ENCODE results near the gene ELAVL3. TPM values are rescaled to one million over a fixed set of nuclear protein-coding genes. Genes with fewer than 3 reads are reported as not detected.

The ELAVL3 gene
- total and polyA plus RNA-seq, 2 of the 8 experiments (the other 6 are each of a cell fraction or from before 2014, with no cell fraction given) = 0.80 to 1.0 TPM

DNA sequence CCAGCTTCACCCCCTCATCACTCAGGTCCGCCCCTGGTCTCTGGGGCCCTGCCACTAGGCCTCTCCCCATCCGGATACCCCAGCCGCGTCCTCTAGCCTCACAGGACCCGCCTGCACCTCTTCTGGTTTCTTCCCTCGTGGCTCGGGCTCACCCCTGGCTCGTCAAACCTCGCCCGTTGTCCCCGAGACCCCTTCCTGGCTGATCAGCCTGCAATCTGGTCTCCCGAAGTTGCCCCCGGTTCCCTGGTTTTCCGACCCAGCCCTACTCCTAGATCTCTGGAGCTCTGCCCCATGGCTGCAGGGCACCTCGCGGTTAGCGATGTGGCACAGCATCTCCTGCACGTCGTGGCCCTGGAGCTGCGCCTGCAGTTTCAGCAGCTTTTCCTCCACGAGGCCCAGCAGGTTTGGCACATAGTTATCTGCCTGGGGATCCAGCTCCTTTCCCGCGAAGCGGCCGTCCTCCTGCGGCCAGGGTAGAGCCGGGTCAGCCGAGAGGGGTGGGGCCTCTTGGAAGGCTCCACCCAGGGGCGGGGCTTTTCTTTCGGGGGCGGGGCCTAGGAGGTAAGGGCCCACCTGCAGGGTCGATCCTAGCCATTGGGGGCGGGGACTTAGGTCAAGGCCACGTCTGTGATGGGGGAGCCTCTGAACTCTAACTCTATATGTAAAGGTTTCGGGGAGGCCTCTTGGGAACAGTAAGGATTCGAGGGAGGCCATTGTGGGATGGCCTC lies 59.3 kb downstream of the ELAVL3 start (continued):
- TF ChIP-seq RXRA (IDR thresholded peaks at IDR 0.05; ENCODE audit: insufficient read depth, low read depth, low read length) = no peak
